ELR (cell line): ENCODE data around the gene P3H4.
"Not testable (repeated sequence)": the region's sequence is repeated elsewhere in the genome, so short reads cannot be mapped to it uniquely, and the experiment has no call there.

Experiments
- DNase-seq: peaks from one replicate; pipeline ENCODE4 v3.0.0-alpha.2; 2015; ENCODE audit warnings: low read depth

Gene P3H4, protein sequence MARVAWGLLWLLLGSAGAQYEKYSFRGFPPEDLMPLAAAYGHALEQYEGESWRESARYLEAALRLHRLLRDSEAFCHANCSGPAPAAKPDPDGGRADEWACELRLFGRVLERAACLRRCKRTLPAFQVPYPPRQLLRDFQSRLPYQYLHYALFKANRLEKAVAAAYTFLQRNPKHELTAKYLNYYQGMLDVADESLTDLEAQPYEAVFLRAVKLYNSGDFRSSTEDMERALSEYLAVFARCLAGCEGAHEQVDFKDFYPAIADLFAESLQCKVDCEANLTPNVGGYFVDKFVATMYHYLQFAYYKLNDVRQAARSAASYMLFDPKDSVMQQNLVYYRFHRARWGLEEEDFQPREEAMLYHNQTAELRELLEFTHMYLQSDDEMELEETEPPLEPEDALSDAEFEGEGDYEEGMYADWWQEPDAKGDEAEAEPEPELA

DNA sequence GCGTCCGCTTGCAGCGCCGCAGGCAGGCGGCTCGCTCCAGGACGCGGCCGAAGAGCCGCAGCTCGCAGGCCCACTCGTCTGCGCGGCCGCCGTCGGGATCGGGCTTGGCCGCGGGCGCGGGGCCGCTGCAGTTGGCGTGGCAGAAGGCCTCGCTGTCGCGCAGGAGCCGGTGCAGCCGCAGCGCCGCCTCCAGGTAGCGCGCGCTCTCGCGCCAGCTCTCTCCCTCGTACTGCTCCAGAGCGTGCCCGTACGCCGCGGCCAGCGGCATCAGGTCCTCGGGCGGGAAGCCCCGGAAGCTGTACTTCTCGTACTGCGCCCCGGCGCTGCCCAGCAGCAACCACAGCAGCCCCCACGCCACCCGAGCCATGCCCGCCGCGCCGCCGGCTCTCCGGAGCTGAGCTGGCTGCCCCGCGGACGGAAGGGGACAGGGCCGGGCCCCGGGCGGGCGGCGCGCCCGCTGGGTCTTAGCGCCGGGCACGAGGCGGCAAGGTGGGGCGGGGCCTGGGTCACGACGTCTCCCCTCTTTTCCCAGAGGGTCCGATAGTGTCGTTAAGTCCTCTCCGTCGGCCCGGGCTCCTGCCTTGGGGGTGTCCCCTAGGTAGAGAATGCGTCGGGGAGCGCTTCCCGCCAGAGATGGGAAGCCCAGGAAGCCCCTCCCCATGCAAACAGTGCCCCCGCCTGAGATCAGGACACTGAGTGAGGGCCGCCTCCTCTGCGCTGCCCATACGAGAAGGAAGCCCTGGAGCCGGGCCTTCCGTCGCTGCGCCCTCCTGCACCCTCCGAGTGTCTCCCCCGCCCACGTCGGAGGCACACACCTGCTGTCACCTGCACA lies at the start of gene P3H4:
Gene P3H4, minus strand, starts transcription at position 401 of the 832 bp plus-strand sequence. Its CDS starts 34 bp downstream, at position 367.
- peak; percentile 81 for DNase-seq

DNA sequence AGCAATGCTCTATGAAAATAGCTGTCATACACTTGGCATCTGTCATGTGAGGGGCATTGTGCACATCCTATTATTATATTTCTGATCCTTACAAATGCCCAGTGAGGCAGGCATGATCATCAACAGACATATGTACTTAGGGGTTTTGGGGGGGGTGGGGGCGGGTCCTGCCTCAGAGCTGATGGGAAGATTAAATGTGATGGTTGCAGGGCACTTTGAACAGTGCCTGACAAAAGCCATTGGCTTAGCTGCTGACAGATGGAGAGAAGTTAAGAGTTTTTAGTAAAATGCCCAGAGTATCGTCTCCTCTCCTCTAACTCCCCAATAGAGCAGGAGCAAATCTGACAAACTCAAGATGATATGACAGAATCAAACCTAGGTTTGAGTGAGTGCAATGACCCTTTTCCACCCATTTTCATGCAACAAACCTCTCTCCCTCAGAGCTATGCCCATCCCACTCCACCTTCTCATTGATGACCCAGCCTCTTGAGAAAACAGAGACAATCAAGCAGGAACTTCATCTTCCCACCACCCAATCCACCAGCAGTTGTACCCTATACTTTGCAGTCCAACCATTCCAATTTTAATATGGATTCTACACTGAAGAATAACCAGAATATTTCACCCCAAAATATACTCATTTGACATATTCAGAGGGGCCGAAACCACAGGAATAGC lies 48.6 kb upstream of the P3H4 start:
- DNase-seq: no peak

DNA sequence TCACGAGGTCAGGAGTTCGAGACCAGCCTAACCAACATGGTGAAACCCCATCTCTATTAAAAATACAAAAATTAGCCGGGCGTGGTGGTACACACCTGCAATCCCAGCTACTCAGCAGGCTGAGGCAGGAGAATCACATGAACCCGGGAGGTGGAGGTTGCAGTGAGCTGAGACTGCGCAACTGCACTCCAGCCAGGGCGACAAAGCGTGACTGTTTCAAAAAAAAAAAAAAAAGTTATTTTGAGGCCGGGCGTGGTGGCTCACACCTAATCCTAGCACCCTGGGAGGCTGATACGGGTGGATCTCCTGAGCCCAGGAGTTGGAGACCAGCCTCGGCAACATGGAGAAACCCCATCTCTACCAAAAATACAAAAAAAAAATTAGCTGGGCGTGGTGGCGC lies 39.6 kb upstream of the P3H4 start:
- not testable (repeated sequence) for DNase-seq

DNA sequence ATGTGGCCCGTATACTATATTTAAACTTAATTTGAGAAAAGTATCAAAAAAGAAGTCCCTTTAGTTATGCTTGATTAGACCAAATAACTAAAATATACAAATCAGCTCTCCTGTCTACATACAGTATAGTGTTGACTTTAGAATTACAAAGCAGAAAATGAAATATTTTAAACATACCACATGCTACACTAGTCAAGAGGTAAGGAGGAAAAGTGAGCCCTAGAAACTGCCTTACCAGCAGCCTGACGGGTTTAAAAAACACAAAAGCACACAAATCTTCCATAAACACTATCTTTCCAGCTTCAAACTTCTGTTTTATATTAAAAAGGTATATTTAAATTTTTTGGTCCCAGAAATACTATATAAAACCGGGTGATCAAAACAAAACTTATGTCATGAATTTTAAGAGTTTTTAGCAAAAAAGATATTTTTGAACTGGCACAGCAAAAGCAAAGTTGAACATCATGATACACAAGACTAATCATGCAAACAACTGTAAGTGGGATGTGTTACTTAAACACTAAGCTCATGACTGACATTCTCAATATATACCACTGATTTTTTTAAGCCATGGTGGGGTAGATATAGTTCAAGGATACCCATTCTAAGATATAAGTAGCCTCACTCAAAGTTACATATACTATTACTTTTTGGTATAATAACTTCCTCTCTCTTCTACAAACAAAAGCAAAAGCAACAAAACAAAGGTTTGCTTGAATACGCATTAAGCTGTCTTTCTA lies 37.7 kb upstream of the P3H4 start:
- no peak for DNase-seq

DNA sequence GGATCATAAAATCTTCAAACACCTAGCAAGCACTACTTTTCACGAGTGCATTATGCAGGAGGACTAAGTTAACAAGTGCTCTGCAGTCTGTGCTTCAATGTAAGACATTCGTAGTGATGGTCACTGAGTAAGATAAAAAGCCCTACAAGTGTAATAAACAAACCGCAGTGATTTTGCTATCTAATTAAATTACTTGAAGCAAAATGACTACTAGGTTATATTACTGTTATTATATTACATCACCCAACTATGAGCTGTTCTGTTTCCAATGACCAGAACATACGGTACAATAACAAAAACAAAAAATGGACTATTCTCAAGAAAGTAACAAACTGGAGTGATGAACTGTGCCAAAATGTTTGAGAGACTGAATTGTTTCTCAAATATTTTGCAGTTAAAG lies 37.0 kb upstream of the P3H4 start:
- no peak for DNase-seq

DNA sequence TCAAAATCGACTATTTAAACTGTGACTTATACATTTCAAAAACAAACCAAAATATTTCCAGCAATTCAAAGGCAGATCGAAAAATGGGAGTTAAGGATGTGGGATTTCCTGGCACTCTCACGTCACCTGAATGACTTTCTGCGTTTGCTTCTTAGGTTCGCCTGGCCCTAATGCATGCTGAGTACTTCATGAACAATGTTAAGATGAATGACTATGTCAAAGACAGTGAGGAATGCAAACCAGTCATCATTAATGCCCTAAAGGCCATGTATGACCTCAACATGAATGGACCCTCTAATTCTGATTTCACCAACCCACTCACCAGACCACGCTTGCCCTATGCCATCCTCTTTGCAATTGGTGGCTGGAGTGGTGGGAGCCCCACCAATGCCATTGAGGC lies 33.2 kb upstream of the P3H4 start:
- DNase-seq: peak; percentile 91

DNA sequence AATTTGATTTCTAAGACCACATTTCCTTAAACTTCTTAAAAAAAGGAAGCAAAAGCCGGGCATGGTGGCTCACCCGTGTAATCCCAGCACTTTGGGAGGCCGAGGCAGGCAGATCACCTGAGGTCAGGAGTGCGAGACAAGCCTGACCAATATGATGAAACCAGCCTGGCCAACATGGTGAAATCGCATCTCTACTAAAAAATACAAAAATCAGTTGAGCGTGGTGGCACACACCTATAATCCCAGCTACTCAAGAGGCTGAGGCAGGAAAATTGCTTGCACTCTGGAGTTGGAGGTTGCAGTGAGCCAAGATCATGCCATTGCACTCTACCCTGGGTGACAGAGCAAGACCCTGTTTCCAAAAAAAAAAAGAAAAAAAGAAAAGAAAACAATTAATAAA lies 29.0 kb upstream of the P3H4 start:
- DNase-seq: not testable (repeated sequence)

DNA sequence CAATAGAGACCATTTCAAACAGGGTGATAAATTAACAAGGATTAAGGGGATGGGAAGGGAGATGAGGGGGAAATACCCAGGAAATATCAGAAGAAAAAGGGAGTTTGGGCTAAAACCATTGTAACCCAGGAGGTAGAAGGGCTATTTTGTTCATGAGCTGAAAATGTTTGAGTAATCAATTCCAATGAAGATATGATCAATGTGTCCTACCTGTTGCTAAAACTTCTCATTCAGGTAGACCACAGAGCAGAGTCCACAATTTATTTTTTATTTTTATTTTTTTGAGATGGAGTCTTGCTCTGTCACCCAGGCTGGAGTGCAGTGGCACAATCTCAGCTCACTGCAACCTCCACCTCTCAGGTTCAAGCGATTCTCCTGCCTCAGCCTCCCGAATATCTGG lies 27.7 kb upstream of the P3H4 start:
- not testable (repeated sequence) for DNase-seq

DNA sequence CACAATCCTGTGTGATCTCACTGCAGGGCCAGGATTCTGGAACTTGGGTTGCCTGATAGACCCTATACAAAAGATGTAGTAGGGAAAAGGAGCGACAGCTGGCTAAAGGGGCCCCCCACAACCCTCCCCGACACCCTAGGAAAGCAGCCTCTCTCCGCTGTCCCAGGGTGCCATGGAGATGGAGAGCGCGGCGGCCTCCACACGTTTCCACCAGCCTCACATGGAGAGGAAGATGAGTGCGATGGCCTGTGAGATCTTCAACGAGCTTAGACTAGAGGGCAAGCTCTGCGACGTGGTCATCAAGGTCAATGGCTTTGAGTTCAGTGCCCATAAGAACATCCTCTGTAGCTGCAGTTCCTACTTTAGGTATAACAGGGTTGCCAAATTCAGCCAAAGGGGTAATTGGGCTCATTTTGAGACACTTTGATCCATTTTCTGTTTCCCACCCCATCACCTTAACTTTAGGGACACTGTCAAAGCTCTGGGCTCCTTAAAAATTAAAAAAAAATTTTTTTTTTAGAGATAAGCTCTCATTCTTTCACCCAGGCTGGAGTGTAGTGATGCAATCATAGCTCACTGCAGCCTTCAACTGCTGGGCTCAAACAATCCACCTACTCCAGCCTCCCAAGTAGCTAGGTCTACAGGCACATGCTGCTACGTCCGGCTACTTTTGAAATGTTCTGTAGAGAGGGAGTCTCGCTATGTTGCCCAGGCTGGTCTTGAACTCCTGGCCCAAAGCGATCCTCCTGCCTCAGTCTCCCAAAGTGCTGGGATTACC lies 26.2 kb upstream of the P3H4 start, which contains the start of gene KLHL10:
Gene KLHL10, plus strand, starts transcription at position 65 of the 778 bp plus-strand sequence. Its CDS starts 108 bp downstream, at position 173.
- DNase-seq: no peak

DNA sequence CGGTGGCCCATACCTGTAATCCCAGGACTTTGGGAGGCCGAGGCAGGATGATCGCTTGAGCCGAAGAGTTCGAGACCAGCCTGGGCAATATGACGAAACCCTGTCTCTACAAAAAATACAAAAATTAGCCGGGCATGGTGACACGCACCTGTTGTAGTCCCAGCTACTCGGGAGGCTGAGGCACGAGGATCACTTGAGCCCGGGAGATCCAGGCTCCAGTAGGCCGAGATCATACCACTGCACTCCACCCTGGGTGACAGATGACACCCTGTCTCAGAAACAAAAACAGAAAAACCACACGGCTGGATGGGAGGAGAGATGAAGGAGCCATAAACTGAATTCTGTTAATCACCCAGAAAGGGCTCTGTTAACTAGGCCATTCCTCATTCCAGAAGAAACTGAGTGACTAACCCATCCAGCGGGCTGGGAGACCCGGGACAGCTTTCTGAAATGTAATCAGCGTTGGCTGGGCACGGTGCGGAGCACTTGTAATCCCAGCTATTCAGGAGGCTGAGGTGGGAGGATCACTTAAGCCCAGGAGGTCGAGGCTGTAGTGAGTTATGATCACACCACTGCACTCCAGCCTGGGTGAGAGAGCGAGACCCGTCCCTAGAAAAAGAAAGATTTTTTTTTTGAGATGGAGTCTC lies 24.9 kb upstream of the P3H4 start:
- no peak for DNase-seq

DNA sequence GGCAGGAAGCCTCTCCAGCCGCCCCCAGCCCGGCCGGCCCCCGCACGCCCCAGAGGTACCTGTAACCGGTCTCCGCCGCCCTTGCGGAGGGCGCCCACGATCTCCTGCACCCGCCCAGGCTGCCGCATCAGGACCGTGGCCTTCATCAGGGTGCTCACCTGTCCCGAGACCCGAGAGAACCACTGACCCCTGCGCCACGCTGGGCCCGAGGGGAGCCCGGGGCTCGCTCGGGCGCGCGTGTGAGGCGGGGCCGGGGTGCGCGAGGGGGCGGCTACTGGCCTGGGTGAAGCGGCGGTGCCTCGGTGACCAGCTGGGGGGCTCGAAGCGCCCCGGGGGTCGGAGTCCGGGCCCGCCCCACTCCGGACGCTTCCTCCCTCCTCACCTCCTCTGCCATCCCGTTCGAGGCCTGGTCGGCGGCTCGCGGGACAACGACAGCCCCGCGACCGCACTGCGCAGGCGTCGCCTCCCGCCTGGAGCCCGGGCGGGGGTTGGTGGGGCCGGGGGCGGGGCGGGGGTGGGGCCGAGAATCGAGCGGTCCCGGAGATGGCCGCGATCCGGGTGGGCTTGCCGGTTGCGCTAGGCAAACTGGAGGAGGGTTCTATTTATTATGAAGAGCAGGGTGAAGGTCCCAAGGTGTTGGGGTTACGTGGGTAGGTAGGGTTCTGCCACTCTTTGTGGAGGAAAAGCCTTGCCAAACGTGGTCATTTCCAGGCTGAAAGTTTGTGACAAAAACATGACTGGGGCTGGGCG lies 24.2 kb upstream of the P3H4 start, which contains the start of gene NT5C3B:
Gene NT5C3B, minus strand, starts transcription at position 433 of the 750 bp plus-strand sequence. Its CDS starts 39 bp downstream, at position 394.
- DNase-seq: peak; percentile 74

DNA sequence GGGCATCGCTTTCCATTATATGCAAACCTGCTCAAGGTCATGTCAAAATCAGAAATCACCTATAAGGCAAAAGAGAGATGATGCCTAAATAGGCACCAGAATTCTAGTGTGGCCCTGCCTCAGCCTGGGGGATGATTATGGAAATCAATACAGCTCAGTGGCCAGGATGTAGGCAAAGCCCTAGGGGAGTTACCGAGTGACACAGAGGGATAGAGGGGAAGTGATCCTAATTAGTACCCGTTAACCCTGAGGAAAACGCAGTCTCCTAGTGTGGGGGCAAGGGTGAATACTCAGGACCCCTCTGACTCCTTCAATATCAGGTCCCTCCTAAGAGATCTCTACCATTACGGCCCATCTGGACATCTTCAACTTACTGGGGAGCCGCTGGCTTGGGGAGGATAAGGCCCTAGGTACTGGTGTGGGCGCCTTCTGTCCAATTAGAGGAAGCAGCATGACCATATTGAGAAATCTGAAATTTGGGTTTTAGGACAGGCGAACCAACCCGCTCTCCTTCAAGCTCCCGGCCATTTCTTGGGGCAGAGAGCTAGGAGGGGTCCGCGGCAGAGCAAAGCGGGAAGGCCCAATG lies 23.6 kb upstream of the P3H4 start:
- DNase-seq: peak; percentile 37

DNA sequence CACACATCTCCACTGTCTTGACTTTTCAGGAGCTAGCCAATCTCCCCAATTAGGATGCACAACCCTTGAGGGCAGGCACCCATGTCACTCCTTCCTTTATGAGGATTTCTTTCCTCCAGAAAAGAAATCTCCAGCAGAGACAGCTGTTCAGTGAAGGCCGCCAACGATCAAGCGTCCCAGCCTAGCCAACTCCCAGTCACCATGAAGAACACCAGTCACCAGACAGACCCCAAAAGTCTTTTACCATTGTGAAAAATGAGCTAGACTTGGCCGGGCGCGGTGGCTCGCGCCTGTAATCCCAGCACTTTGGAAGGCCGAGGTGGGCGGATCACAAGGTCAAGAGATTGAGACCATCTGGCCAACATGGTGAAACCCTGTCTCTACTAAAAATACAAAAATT lies 18.2 kb upstream of the P3H4 start:
- DNase-seq: not testable (repeated sequence)

DNA sequence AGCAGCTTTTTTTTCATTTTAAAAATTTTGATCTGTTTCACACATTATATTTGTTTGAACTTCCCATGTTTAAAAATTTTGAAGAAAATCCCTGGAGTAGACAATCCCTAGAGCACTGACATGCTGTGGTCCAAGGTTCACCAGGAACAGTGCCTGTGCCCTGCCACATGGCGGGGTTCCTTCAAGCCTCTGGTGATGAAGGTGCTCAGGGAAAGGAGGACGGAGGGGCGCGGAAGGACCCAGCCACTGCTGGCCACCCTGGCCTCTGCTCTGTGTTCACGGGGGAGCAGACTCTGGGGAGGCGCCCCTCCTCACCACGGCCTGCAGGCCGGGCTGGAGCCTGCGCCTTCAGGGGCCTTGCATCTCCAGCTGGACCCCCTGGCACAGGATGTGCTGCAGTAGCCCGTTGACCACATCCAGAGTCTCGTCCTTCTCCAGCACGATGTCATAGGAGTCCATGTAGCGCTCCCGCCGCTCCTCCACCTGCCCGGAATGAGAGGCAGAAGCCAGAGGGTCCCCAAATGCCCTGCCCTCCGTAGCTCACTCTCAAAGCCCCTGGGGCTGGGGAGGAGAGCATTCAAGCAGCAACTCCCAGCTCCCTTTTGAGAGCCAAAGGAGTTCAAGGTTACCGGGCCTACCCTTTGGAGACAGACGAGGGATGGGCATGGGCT lies 13.6 kb upstream of the P3H4 start:
- no peak for DNase-seq

DNA sequence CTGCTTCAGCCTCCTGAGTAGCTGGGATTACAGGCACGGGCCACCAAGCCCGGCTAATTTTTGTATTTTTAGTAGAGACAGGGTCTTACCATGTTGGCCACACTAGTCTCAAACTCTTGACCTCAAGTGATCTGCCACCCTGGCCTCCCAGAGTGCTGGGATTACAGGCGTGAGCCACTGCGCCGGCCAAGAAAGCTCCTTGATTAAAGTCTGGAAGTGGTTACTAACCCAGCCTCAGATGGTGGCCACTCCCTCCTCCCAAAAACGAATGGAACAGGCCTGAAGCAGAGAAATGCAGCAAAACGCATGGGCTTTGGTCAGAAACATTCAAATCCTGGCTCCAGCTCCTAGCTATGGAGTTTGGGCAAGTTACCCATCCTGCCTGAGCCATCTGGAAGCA lies 12.3 kb upstream of the P3H4 start:
- no peak for DNase-seq

DNA sequence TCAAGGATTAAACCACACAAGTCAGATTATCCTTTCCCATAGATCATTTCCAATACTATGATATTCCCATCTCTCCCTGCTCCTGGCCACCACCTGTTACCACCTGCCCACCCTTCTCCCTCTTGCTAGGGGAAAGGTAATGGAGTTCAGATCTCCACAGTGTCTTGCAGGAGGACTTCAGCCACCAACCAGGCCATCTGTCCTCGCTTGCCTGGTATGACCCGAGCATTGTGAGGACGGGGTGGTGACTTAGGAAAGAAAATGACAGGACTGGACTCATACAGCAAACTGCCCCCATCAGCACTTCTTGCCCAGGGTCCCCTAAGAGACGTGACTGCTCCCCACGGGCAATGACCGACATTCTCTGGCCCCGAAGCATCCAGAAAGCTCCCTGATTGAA lies 11.8 kb upstream of the P3H4 start:
- DNase-seq: no peak

DNA sequence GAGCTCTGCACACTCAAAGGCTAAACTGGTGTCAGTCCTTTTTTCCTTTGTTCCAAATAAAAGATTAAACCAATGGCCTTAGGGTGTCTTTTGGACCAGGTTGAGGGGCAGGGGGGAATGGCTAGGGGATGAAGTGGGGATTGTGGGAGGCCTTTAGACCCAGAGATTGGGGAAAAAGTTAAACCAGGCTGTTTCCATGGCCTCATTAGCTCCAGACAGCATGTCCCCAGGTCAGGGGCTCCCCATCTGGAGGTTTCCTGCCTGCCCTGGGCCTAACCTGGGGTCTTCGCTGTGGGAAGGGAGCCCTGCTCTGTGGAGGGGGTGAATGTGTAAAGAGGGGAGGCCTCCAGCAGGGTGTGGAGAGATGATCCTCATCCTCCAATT lies 11.4 kb upstream of the P3H4 start:
- DNase-seq: no peak
